Liver (tissue), 9 donors: Measurements from ENCODE around the gene CDC42BPA. TPM values are rescaled to one million over a fixed set of nuclear protein-coding genes. Genes with fewer than 3 reads are reported as not detected.
"Not testable (repeated sequence)": the region's sequence is repeated elsewhere in the genome, so short reads cannot be mapped to it uniquely, and the experiment has no call there.

ENCODE experiments used
- DNase-seq: peaks from one replicate; pipeline ENCODE4 v3.0.0-alpha.2; 2017; ENCODE audit warnings: low spot score
- H3K27ac ChIP-seq, 2 donors: one replicate each; pipeline ENCODE4 v1.7.0; 2013; ENCODE audit warnings: inconsistent platforms in 2 of 2, low read length in 2 of 2, control low read depth in 1 of 2, low read depth in 1 of 2, mild to moderate bottlenecking in 1 of 2
- H3K27me3 ChIP-seq, 4 donors: one replicate each; pipeline versions ENCODE4 v1.6.1 to v1.7.0; 2013; ENCODE audit warnings: low read length in 3 of 4, inconsistent platforms in 1 of 4, mild to moderate bottlenecking in 1 of 4, moderate library complexity in 1 of 4; ENCODE audit not compliant: control insufficient read depth in 4 of 4, insufficient read depth in 4 of 4
- H3K36me3 ChIP-seq, 4 donors: one replicate each; pipeline versions ENCODE4 v1.6.1 to v1.7.0; 2013; ENCODE audit warnings: low read length in 3 of 4, mild to moderate bottlenecking in 3 of 4, low read depth in 1 of 4, moderate library complexity in 1 of 4; ENCODE audit not compliant: control insufficient read depth in 4 of 4, insufficient read depth in 3 of 4
- H3K4me1 ChIP-seq, 4 donors: one replicate each; pipeline versions ENCODE4 v1.6.1 to v1.7.0; 2013; ENCODE audit warnings: low read length in 3 of 4, mild to moderate bottlenecking in 3 of 4, moderate library complexity in 1 of 4; ENCODE audit not compliant: control insufficient read depth in 4 of 4, insufficient read depth in 4 of 4
- H3K4me3 ChIP-seq, 3 donors: one replicate each; pipeline versions ENCODE4 v1.6.1 to v1.7.0; 2013; ENCODE audit warnings: low read length in 3 of 3, control low read depth in 1 of 3, low read depth in 1 of 3, mild to moderate bottlenecking in 1 of 3
- H3K9ac ChIP-seq, 2 donors: one replicate each; pipeline ENCODE4 v1.7.0; 2013; ENCODE audit warnings: low read length in 2 of 2, mild to moderate bottlenecking in 2 of 2, moderate library complexity in 2 of 2, control low read depth in 1 of 2, low read depth in 1 of 2
- H3K9me3 ChIP-seq, 4 donors: one replicate each; pipeline versions ENCODE4 v1.6.1 to v1.7.0; 2013; ENCODE audit warnings: low read length in 3 of 4; ENCODE audit not compliant: control insufficient read depth in 4 of 4
- EGR1 ChIP-seq, 2 donors: IDR thresholded peaks; 2 replicates each; pipeline ENCODE4 v1.6.1; 2016 to 2018; ENCODE audit warnings: antibody characterized with exemption in 2 of 2, low read depth in 2 of 2
- FOXA1 ChIP-seq: IDR thresholded peaks from 2 replicates; pipeline ENCODE4 v1.6.1; 2016; ENCODE audit warnings: antibody characterized with exemption
- FOXA2 ChIP-seq: IDR thresholded peaks from 2 replicates; pipeline ENCODE4 v1.6.1; 2016; ENCODE audit warnings: antibody characterized with exemption
- GABPA ChIP-seq, 2 donors: IDR thresholded peaks in 1 of 2; conservative IDR thresholded peaks in 1 of 2; 2 replicates each; pipeline ENCODE4 v1.6.1; 2016; ENCODE audit warnings: antibody characterized with exemption in 2 of 2, mild to moderate bottlenecking in 1 of 2, moderate library complexity in 1 of 2
- HNF4A ChIP-seq, 2 donors: conservative IDR thresholded peaks; 2 replicates each; pipeline ENCODE4 v1.6.1; 2016; ENCODE audit warnings: antibody characterized with exemption in 2 of 2, mild to moderate bottlenecking in 2 of 2
- HNF4G ChIP-seq: IDR thresholded peaks from 2 replicates; pipeline ENCODE4 v1.6.1; 2016; ENCODE audit warnings: antibody characterized with exemption
- JUND ChIP-seq, 2 donors: IDR thresholded peaks; 2 replicates each; pipeline ENCODE4 v1.6.1; 2016; ENCODE audit warnings: antibody characterized with exemption in 2 of 2
- NR2F2 ChIP-seq: IDR thresholded peaks from 2 replicates; pipeline ENCODE4 v1.6.1; 2016; ENCODE audit warnings: antibody characterized with exemption
- RAD21 ChIP-seq, 2 donors: IDR thresholded peaks; 2 replicates each; pipeline ENCODE4 v1.6.1; 2016; ENCODE audit warnings: antibody characterized with exemption in 2 of 2, mild to moderate bottlenecking in 2 of 2
- RXRA ChIP-seq, 2 donors: IDR thresholded peaks; 2 replicates each; pipeline ENCODE4 v1.6.1; 2017 to 2018; ENCODE audit warnings: antibody characterized with exemption in 2 of 2, mild to moderate bottlenecking in 1 of 2
- SP1 ChIP-seq: IDR thresholded peaks from 2 replicates; pipeline ENCODE4 v1.6.1; 2018; ENCODE audit warnings: antibody characterized with exemption, mild to moderate bottlenecking
- TAF1 ChIP-seq: conservative IDR thresholded peaks from 2 replicates; pipeline ENCODE4 v1.6.1; 2016; ENCODE audit warnings: antibody characterized with exemption, mild to moderate bottlenecking
- WGBS: extraction: QIAGEN DNeasy Blood & Tissue Kit; methylation state at CpG from one replicate; pipeline ENCODE4 v1.1.7; 2013; 5-methylcytosine and 5-hydroxymethylcytosine counted together
- polyA plus RNA-seq, 2 donors: library from polyadenylated mRNA; stranded (reverse) in 1 of 2; unstranded in 1 of 2; fragments of 200-250 nt in 1 of 2; fragments of >200 nt in 1 of 2; fragmentation: Nextera tagmentation in 1 of 2; extraction: Ambion mirVana in 1 of 2; gene quantifications; one replicate each; pipeline versions ENCODE4 v1.2.1 to v1.2.3, GENCODE V29; 2013 to 2015
- total RNA-seq, 2 donors: library from RNA; depleted of rRNA; stranded (reverse); fragments of >200 nt; gene quantifications; one replicate each; pipeline ENCODE4 v1.2.3, GENCODE V29; 2014
- TF ChIP-seq, protein P1 (sequence below): IDR thresholded peaks from 2 replicates; pipeline ENCODE4 v1.6.1; 2016; ENCODE audit warnings: antibody characterized with exemption
- TF ChIP-seq, protein P2 (sequence below): IDR thresholded peaks from 2 replicates; pipeline ENCODE4 v1.6.1; 2016; ENCODE audit warnings: antibody characterized with exemption
- TF ChIP-seq, protein P3 (sequence below): IDR thresholded peaks from 2 replicates; pipeline ENCODE4 v1.6.1; 2016; ENCODE audit warnings: antibody characterized with exemption, mild to moderate bottlenecking
- TF ChIP-seq, protein P4 (sequence below): fragments of 150-350 bp; IDR thresholded peaks from 2 replicates; pipeline ENCODE4 v1.5.1; 2017; ENCODE audit warnings: improper control_type of control experiment, low read depth, low read length; ENCODE audit not compliant: missing input control
- donor health status: healthy.
- donor health status: healthy.
- donor health status: healthy.
- donor health status: healthy.
- donor health status: healthy.

CDC42BPA gene
- total and polyA plus RNA-seq, 4 donors = 5.8 to 39.9 (median 24.3) TPM

DNA sequence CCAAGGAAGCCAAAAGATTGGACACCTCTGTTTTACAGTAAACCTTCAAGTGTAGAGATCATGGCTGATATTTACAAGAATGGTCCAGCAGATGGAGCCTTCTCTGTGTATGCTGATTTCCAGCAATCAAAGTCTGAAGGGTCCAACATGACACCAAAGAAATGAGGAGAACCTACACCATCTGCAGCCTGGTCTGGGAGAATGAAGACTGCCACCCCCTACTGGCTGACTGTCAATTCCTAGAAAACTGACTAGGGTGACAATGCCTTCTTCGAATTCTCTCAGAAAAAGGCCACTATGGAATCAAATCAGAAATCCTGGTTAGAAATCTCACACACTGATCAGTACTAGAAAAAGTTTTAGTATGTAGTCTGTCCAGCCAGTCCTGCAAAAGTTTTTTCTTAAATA, 83.3 kb downstream of the CDC42BPA start (continued):
- peak in 1 of 2 donors; percentile 15 for TF ChIP-seq RXRA (IDR thresholded peaks at IDR 0.05)
- TF ChIP-seq JUND (IDR thresholded peaks at IDR 0.05) = no peak
- no peak for TF ChIP-seq HNF4G
- TF ChIP-seq, protein P1, sequence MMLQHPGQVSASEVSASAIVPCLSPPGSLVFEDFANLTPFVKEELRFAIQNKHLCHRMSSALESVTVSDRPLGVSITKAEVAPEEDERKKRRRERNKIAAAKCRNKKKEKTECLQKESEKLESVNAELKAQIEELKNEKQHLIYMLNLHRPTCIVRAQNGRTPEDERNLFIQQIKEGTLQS = no peak
- TF ChIP-seq EGR1 (IDR thresholded peaks at IDR 0.05; ENCODE audit: low read depth in 2 of 2) = no peak
- no peak for TF ChIP-seq FOXA2
- no peak for TF ChIP-seq GABPA (IDR thresholded peaks at IDR 0.05 in 1 of 2, conservative IDR thresholded peaks at IDR 0.05 in 1 of 2)
- peak; percentile 40 to 66 for TF ChIP-seq HNF4A (conservative IDR thresholded peaks at IDR 0.05)
- TF ChIP-seq, protein P2, sequence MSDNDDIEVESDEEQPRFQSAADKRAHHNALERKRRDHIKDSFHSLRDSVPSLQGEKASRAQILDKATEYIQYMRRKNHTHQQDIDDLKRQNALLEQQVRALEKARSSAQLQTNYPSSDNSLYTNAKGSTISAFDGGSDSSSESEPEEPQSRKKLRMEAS = no peak
- TF ChIP-seq RAD21 (IDR thresholded peaks at IDR 0.05) = peak; percentile 83 to 87

DNA sequence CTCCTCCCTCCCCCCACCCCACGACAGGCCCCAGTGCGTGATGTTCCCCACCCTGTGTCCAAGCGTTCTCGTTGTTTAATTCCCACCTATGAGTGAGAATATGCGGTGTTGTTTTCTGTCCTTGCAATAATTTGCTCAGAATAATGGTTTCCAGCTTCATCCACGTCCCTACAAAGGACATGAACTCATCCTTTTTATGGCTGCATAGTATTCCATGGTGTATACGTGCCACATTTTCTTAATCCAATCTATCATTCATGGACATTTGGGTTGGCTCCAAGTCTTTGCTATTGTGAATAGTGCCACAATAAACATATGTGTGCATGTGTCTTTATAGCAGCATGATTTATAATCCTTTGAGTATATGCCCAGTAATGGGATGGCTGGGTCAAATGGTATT, 87.2 kb downstream of the CDC42BPA start:
- 95% methylated on average over 7 of the region's 7 CpGs for WGBS
- DNase-seq, H3K27me3 ChIP-seq, H3K4me3 ChIP-seq, H3K36me3 ChIP-seq, H3K4me1 ChIP-seq, H3K27ac ChIP-seq, H3K9ac ChIP-seq, H3K9me3 ChIP-seq: not testable (repeated sequence)

DNA sequence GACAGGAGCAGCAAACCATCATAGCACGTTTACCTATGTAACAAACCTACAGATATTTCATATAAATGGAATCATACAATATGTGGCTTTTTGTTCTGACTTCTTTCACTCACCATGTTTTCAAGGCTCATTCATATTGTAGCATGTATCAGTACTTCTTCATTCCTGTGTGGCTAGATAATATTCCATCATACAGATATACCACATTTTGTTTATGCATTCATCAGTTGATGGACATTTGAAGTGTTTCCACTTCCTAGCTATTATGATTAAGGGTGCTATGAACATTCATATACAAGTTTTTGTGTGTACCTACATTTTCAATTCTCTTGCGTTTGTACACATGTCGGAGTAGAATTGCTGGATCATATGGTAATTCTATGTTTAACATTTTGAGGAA, 90.1 kb downstream of the CDC42BPA start:
- H3K9me3 ChIP-seq = no peaks in the 10 kb centered on the region
- 92% methylated on average over 3 of the region's 3 CpGs for WGBS
- H3K4me3 ChIP-seq = no peak overlapping the region
- H3K9ac ChIP-seq = no peak overlapping the region
- H3K36me3 ChIP-seq = no peaks in the 10 kb centered on the region
- no peaks in the 10 kb centered on the region for H3K4me1 ChIP-seq
- TF ChIP-seq HNF4A (conservative IDR thresholded peaks at IDR 0.05) (no peak), HNF4G (no peak)
- no peak for DNase-seq
- no peaks in the 10 kb centered on the region for H3K27me3 ChIP-seq
- H3K27ac ChIP-seq = no peak overlapping the region

DNA sequence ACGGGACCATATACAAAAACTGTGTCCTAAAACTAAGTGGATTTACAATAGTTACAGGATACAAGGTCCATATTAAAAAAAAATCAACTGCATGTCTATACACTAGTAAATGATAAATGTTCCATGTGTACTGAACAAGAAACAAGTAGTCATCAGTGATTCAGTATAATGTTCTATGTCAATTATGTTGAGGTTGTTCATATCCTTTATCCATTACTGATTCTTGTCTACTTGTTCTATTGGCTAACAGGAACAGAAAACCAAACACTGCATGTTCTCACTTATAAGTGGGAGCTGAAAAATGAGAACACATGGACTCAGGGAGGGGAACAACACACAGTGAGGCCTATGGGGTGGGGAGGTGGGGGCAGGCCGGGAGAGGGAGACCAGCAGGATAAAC, 90.5 kb downstream of the CDC42BPA start:
- no peak overlapping the region for H3K4me3 ChIP-seq
- no peaks in the 10 kb centered on the region for H3K4me1 ChIP-seq
- no peak overlapping the region for H3K27ac ChIP-seq
- H3K9me3 ChIP-seq = no peaks in the 10 kb centered on the region
- H3K27me3 ChIP-seq = no peaks in the 10 kb centered on the region
- no peak for DNase-seq
- 90% methylated on average over 2 of the region's 2 CpGs for WGBS
- no peaks in the 10 kb centered on the region for H3K36me3 ChIP-seq
- no peak for TF ChIP-seq JUND (IDR thresholded peaks at IDR 0.05)
- TF ChIP-seq RXRA (IDR thresholded peaks at IDR 0.05) = no peak
- no peak for TF ChIP-seq NR2F2
- H3K9ac ChIP-seq = no peak overlapping the region

DNA sequence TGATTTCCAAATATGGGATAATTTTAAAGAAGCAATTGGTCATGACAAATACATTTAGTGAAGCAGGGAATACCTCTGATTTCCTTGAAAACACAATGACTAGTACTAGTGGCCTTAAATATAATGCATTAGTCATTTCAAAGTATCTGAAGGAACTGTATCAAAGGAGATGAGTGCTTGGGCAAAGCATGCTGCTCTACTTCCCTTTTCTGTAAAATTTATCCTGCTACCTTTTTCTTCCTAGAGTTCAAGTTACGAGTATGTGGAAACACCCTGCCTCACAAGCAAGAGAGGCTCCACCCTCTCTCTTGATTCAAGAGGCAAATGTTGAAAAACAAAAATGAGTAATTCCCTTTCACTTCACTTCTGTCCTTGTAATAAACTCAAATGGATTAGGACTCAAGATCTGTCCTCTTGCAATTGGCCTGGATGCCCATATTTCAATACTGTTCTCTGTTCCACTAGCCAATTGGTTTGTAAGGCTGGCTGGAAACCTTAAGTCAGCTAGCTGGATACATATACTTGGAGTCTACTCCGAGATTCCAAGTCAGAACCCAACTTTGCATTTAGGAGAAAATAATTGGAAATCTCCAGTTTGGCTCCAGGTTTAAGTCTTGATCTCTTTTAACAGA, 92.5 kb downstream of the CDC42BPA start:
- Histone ChIP-seq H3K9me3 (no peaks in the 10 kb centered on the region), H3K4me3 (no peak overlapping the region), H3K4me1 (no peaks in the 10 kb centered on the region), H3K27ac (no peak overlapping the region), H3K9ac (no peak overlapping the region), H3K27me3 (no peaks in the 10 kb centered on the region), H3K36me3 (no peaks in the 10 kb centered on the region)
- 82% methylated on average over 2 of the region's 2 CpGs for WGBS
- DNase-seq = no peak
- no peak for TF ChIP-seq FOXA1
- TF ChIP-seq, protein P3, sequence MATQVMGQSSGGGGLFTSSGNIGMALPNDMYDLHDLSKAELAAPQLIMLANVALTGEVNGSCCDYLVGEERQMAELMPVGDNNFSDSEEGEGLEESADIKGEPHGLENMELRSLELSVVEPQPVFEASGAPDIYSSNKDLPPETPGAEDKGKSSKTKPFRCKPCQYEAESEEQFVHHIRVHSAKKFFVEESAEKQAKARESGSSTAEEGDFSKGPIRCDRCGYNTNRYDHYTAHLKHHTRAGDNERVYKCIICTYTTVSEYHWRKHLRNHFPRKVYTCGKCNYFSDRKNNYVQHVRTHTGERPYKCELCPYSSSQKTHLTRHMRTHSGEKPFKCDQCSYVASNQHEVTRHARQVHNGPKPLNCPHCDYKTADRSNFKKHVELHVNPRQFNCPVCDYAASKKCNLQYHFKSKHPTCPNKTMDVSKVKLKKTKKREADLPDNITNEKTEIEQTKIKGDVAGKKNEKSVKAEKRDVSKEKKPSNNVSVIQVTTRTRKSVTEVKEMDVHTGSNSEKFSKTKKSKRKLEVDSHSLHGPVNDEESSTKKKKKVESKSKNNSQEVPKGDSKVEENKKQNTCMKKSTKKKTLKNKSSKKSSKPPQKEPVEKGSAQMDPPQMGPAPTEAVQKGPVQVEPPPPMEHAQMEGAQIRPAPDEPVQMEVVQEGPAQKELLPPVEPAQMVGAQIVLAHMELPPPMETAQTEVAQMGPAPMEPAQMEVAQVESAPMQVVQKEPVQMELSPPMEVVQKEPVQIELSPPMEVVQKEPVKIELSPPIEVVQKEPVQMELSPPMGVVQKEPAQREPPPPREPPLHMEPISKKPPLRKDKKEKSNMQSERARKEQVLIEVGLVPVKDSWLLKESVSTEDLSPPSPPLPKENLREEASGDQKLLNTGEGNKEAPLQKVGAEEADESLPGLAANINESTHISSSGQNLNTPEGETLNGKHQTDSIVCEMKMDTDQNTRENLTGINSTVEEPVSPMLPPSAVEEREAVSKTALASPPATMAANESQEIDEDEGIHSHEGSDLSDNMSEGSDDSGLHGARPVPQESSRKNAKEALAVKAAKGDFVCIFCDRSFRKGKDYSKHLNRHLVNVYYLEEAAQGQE = no peak
- no peak for TF ChIP-seq NR2F2
- no peak for TF ChIP-seq JUND (IDR thresholded peaks at IDR 0.05)
- TF ChIP-seq, protein P2 = no peak
- TF ChIP-seq, protein P4, sequence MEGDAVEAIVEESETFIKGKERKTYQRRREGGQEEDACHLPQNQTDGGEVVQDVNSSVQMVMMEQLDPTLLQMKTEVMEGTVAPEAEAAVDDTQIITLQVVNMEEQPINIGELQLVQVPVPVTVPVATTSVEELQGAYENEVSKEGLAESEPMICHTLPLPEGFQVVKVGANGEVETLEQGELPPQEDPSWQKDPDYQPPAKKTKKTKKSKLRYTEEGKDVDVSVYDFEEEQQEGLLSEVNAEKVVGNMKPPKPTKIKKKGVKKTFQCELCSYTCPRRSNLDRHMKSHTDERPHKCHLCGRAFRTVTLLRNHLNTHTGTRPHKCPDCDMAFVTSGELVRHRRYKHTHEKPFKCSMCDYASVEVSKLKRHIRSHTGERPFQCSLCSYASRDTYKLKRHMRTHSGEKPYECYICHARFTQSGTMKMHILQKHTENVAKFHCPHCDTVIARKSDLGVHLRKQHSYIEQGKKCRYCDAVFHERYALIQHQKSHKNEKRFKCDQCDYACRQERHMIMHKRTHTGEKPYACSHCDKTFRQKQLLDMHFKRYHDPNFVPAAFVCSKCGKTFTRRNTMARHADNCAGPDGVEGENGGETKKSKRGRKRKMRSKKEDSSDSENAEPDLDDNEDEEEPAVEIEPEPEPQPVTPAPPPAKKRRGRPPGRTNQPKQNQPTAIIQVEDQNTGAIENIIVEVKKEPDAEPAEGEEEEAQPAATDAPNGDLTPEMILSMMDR = no peak
- TF ChIP-seq SP1 = no peak
- no peak for TF ChIP-seq HNF4A (conservative IDR thresholded peaks at IDR 0.05)
- TF ChIP-seq TAF1 = no peak
